ENCODE measurements around the gene CTTN. TPM values are rescaled to one million over a fixed set of nuclear protein-coding genes. Genes with fewer than 3 reads are reported as not detected.

Gene CTTN
- polyA plus RNA-seq, 1 donor, result 219 TPM

- DNase-seq, result no peak
Measured at GRCh38 chr11:70473873-70474690, 75.8 kb downstream of the CTTN start.

- DNase-seq, result no peak
Measured at GRCh38 chr11:70474710-70475109, 76.4 kb downstream of the CTTN start.

- DNase-seq, result no peak
Measured at GRCh38 chr11:70476669-70477068, 78.3 kb downstream of the CTTN start.

- DNase-seq, result no peak
Measured at GRCh38 chr11:70477176-70477575, 78.8 kb downstream of the CTTN start.

- DNase-seq, result no peak
Measured at GRCh38 chr11:70477609-70478008, 79.3 kb downstream of the CTTN start.

- no peak for DNase-seq
Measured at GRCh38 chr11:70478166-70478890, 80.0 kb downstream of the CTTN start.

GRCh38 chr11:70480711-70481110 is 82.4 kb downstream of the CTTN start:
- no peak for DNase-seq

GRCh38 chr11:70481625-70482528 is 83.5 kb downstream of the CTTN start:
- DNase-seq, result no peak

- no peak for DNase-seq
Measured at GRCh38 chr11:70482529-70482917, 84.2 kb downstream of the CTTN start.

GRCh38 chr11:70483077-70483861 is 84.9 kb downstream of the CTTN start:
- no peak for DNase-seq

- no peak for DNase-seq
Measured at GRCh38 chr11:70483917-70484316, 85.6 kb downstream of the CTTN start.

GRCh38 chr11:70485326-70486025 is 87.1 kb downstream of the CTTN start:
- DNase-seq, result no peak

GRCh38 chr11:70486026-70486415 is 87.7 kb downstream of the CTTN start:
- DNase-seq, result no peak

Other genes starting within 250 kb of the CTTN start
- gene FADD, start 195.2 kb upstream of the CTTN start, polyA plus RNA-seq (ENCODE audit: insufficient read length), result 13.8 TPM
- gene PPFIA1, start 127.8 kb upstream of the CTTN start, polyA plus RNA-seq (ENCODE audit: insufficient read length), result 60.8 TPM